Stimulated activated CD4-positive, alpha-beta T cell treated with anti-CD3 and anti-CD28 coated beads, Interleukin-2, amount 100 ng/mL, for 24 hours (primary cell): ENCODE data around the gene LAMB1.
"Not testable (repeated sequence)": the region's sequence is repeated elsewhere in the genome, so short reads cannot be mapped to it uniquely, and the experiment has no call there.

Experiments used
- DNase-seq, 2 donors: peaks; one replicate each; pipeline ENCODE4 v3.0.0-alpha.2; 2020

LAMB1 gene

GRCh38 chr7:107967420-107967819 lies 35.5 kb downstream of the LAMB1 start:
- DNase-seq = no peak

- no peak for DNase-seq
These were observed 36.2 kb downstream of the LAMB1 start for GRCh38 chr7:107966711-107967110.

DNA sequence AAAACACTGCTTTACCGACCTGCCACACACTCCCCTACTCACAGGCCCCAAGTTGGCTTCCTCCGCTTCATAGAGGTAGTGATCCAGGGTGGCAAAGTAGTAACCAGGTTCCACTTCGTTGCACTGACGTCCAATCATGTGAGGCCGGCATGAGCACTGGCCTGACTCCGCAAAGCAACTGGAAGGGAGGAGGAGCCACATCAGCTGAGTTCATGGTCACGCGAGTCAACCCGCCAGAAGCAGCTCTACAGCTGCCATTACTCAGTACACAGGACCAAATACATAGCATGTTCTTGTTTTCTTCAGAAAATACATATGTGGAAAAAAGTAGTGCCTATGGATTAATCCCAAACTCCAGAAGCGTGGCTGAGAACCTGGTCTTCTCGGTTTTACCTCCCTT lies 38.5 kb downstream of the LAMB1 start:
- DNase-seq = no peak

GRCh38 chr7:107962817-107963216 lies 40.1 kb downstream of the LAMB1 start:
- DNase-seq = no peak

DNA sequence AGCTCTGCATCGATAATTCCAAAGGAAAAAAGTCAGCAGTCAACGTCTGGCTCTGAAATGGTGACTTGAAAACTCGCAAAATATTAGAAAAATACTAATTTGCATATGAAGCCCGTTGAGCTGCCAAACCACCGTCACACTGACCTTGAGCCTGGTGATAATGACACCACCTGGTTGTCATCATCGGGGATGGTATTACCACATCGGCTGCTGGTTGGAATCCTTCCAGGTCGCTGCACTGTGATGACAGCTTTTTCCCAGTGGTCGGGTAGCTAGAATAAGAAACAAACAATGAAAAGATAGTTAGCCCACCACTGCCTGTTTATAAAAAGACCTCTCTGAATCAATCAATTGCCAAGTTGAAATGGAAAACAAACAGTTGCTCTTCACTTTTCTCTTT lies 41.6 kb downstream of the LAMB1 start:
- no peak for DNase-seq

GRCh38 chr7:107960272-107960671 lies 42.7 kb downstream of the LAMB1 start:
- DNase-seq = no peak

GRCh38 chr7:107959527-107959898 lies 43.4 kb downstream of the LAMB1 start:
- DNase-seq = no peak

- no peak for DNase-seq
These were observed 44.0 kb downstream of the LAMB1 start for GRCh38 chr7:107958764-107959526.

DNA sequence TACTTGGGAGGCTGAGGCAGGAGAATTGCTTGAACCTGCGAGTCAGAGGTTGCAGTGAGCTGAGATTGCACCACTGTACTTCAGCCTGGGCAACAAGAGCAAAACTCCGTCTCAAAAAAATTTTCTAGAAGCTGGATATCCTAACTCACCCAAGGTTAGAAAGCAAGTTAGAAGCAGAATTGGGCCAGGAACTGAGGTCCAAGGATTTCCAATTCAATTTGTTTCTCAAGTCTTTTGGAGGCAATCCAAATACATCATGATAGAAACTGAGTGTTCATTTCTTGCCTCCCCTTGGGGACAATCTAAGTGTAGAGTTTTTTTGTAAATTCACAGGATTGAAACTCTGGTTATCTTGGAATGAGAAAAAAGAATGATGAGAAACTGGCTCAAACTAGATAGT lies 45.5 kb downstream of the LAMB1 start:
- DNase-seq = no peak

DNA sequence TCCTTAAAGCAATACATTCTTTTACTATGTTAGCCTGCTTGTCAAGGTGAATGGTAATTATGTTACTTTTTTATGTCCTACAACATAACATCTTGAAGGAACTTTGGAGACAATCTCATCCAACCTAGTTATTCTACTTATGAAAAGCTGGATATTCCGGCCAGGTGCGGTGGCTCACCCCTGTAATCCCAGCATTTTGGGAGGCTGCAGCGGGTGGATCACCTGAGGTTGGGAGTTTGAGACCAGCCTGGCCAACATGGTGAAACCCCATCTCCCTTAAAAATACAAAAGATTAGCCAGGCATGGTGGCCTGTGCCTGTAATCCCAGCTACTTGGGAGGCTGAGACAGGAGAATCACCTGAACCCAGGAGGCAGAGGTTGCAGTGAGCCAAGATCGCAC lies 46.0 kb downstream of the LAMB1 start:
- not testable (repeated sequence) for DNase-seq

GRCh38 chr7:107955394-107955793 lies 47.6 kb downstream of the LAMB1 start:
- no peak for DNase-seq

DNA sequence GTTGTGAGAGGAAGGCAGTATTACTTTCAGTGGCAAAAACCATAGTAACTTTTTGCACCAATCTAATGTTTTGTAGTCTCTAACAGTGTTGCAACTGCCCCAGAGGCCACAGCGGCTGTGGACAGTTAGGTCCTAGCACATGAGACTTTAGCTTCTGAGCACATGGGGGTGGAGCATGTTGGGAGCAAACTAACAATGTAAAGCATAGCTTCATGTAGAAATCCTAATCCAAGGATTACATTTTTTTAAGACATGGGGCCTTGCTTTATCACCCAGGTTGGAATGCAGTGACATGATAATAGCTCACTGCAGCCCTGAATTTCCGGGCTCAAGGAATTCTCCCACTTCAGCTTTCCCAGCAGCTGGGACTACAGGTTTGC lies 49.0 kb downstream of the LAMB1 start:
- no peak for DNase-seq

DNA sequence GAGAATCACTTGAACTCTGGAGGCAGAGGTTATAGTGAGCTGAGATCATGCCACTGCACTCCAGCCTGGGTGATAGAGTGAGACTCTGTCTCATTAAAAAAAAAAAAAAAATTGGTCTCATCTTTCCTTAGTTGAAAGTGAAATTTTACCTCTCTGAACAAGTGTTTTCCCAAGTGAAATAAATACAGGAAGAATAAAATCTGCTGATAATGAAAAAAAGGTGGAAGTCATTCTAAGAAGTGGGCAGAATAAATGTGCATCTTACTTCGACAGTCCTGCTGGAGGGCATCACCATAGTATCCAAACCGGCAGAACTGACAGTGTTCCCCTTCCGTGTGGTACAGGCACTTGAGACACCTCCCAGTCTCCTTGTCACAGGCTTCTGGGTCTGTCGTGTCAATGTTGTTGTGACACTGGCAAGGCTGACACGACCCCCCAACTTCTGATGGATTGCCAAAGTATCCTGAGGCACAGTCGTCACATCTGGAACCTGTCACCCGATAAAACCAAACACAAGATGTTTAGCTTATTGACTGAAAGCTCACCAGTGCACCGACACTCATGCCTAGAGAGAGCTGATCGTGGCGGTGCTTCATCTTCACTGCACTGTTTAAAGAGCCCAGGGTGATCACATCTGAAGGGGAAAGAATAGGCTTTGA lies 49.6 kb downstream of the LAMB1 start:
- no peak for DNase-seq

DNA sequence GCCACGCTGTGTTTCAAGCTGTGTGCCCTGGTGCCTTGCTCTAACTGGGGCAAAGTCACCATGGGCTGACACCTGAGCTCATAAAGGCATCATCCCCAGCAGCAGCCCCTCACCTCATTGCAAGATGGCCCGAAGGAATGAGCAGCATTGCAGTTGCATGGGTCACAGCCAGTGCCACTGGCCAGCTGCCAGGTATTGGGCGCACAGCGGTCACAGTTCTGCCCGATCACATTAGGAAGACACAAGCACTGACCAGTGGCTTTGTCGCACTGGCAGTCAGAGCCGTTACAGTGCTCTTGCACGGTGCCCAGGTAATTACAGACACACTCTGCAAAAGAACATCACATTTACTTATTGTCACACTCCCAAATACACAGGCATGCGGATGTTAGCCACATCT lies 51.1 kb downstream of the LAMB1 start:
- DNase-seq = no peak

DNA sequence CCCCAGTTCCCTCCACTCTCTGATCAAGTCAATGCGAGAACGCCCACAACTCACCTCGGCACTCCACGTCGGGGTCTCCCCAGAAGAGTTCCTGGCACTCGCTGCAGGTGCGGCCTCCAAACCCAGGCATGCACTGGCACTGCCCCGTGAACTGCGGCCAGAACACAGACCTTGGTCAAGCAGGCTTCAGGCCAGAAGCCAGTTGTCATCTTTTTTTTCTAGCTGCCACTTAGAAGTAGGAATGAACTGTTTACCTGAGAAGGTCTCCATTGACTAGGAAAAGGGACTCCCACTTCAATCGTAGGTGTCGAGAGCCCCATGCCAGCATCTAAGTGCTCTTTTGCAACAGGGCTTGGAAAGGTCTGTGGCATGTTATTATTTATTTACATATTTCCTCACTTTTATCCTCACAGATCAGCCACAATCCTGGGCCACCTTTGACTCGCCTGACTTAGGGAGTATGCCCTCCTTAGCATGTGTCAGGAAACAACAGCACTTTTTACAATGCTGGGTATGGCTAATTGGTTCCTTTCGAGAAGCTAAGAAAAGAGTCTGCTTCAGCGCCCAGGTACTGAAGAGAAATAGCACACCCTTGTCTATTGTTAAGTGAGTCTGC lies 51.7 kb downstream of the LAMB1 start:
- no peak for DNase-seq

GRCh38 chr7:107949443-107949935 lies 53.5 kb downstream of the LAMB1 start:
- no peak for DNase-seq

DNA sequence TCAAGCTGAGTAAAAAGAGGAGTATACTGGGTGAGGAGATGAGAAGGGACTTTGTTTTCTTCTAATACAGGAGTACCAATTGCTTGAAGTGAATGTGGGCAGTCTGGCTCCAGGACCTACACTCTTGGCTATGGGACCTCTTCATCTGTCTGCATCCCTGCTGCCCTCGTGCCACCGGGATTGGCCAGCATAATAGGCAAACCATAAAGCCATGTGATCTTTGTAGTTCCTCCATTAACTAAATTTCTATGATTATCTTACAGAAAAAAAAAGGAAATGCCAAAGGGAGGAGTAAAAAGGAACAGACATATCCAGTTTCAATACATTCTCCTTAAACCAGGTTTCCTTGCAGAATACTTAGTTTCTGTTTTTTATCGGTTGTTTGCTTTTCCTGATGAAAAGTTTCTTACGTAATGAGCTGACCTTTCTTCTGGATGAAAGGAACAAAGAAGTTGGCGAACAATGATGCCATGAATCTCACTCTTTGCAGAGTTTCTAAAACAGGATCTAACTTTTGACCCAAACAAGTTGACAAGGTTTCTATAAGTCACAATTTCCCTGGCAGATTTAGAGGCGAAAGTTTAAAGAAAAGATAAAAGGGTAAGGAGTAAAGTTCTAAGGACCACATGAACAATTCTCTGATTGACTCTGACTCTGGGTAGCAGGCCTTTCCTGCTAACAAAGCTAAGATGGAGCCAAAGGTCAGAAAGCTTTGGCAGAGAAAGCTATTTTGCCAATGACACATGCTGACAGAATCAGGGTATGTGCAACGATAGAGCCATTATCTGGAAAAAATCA lies 54.1 kb downstream of the LAMB1 start:
- no peak for DNase-seq

GRCh38 chr7:107946881-107947280 lies 56.1 kb downstream of the LAMB1 start:
- no peak for DNase-seq

- DNase-seq = no peak
These were observed 56.5 kb downstream of the LAMB1 start for GRCh38 chr7:107946451-107946850.

- DNase-seq = no peak
These were observed 57.6 kb downstream of the LAMB1 start for GRCh38 chr7:107945332-107945731.

GRCh38 chr7:107944411-107945169 lies 58.4 kb downstream of the LAMB1 start:
- no peak for DNase-seq

DNA sequence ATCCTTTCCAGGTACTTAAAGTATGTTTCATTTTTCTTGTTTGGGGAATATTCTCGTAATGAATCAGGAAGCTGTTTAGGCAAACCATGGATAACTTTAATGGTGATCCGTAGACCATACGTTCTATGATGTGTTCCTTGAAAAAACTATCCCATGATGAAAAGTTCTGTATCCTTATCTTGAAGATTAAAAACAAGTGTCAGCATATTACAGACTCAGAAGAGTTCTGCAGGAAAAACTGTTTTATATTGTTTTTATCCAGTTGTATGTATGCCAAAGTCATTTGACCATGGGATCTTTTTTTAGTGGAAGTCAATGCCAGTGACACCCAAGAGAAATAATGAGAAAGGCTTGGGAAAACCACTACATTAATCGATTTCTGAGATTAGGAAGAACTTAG lies 59.9 kb downstream of the LAMB1 start:
- no peak for DNase-seq

- DNase-seq = no peak
These were observed 62.0 kb downstream of the LAMB1 start for GRCh38 chr7:107940951-107941350.
